ENCODE results near the gene CASK.

Gene CASK

DNA sequence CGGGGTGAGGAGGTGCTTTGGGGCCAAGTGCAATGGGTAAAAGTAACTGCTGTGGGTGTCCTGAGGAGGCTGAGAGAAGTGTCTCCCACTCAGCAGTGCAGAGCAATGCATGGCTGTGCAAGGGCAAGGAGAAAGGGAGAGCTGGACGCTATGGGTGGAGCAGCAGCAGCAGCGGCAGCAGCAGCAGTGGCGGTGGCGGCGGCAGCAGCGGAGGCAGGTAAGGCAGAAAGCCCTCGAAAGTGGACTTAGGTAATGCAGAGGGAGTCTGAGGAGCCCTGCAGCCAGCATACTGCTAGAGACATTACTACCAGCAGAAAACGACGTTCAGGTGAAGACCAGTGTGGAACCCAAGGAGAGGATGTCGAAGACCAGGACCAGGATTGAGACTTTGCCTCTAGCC is 394.1 kb downstream of the CASK start:
- TF ChIP-seq POLR2AphosphoS5 (IDR thresholded peaks at IDR 0.05; ENCODE audit: low read depth, low read length) (no peak), POLR2A (IDR thresholded peaks at IDR 0.05; ENCODE audit: low read depth, low read length) (no peak), POU2F2 (IDR thresholded peaks at IDR 0.05; ENCODE audit: low read depth, low read length) (no peak), TAF1 (IDR thresholded peaks at IDR 0.05; ENCODE audit: low read depth, low read length) (no peak), PAX5 (IDR thresholded peaks at IDR 0.05; ENCODE audit: insufficient read depth, low read length, severe bottlenecking) (no peak), SPI1 (IDR thresholded peaks at IDR 0.05; ENCODE audit: low read depth, low read length) (no peak)
- no peak for FAIRE-seq

DNA sequence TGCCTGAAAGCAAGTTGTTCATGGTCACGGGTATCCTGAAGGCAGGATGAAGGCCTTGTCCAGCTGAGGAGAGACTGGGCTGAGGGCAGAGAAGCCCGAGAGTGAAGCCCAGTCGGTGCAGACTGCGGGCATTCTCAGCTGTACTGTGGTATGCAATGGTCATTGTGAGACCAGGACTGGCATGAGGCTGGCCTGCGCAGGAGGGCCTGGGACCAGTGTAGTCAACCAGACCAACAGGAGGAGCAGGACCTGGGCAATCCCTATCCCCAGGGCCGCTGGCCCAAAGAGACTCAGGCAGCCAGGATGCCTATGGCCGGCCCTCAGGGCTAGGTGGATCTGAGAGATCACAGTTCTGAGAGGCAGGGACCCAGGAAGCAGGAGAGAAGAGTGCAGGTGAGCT is 394.6 kb downstream of the CASK start:
- DNase-seq (ENCODE audit: insufficient read length, low spot score): no peak
- FAIRE-seq: no peak
- TF ChIP-seq SPI1 (IDR thresholded peaks at IDR 0.05; ENCODE audit: low read depth, low read length) (no peak), POLR2A (IDR thresholded peaks at IDR 0.05; ENCODE audit: low read depth, low read length) (no peak), POLR2AphosphoS5 (IDR thresholded peaks at IDR 0.05; ENCODE audit: low read depth, low read length) (no peak), TAF1 (IDR thresholded peaks at IDR 0.05; ENCODE audit: low read depth, low read length) (no peak), POU2F2 (IDR thresholded peaks at IDR 0.05; ENCODE audit: low read depth, low read length) (no peak), PAX5 (IDR thresholded peaks at IDR 0.05; ENCODE audit: insufficient read depth, low read length, severe bottlenecking) (no peak)

More for the DNA sequence above, 394.1 kb downstream of the CASK start:
- no peak for DNase-seq (ENCODE audit: insufficient read length, low spot score)

DNA sequence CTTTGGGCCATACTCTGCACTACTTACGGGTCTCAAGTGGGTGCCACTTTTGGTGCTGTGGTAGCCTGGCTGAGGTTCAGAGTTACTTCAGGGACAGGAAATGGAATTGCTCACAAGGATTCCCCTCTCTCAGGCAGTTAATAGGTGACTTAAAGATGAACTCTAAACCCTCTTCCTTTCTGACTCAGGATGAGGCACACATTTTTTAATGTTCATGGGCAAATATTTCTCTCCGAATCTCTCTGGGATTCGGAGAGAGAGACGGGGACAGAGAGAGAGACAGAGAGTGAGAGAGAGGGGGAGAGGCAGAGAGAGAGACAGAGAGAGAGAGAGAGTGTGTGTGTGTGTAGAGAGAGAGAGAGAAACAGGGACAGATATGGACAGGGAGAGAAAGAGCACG is 396.4 kb downstream of the CASK start:
- FAIRE-seq: no peak
- no peak for DNase-seq (ENCODE audit: insufficient read length, low spot score)
- no peak for TF ChIP-seq POLR2AphosphoS5 (IDR thresholded peaks at IDR 0.05; ENCODE audit: low read depth, low read length)
- no peak for TF ChIP-seq SPI1 (IDR thresholded peaks at IDR 0.05; ENCODE audit: low read depth, low read length)
- no peak for TF ChIP-seq TAF1 (IDR thresholded peaks at IDR 0.05; ENCODE audit: low read depth, low read length)
- no peak for TF ChIP-seq POLR2A (IDR thresholded peaks at IDR 0.05; ENCODE audit: low read depth, low read length)
- TF ChIP-seq POU2F2 (IDR thresholded peaks at IDR 0.05; ENCODE audit: low read depth, low read length): no peak
- TF ChIP-seq PAX5 (IDR thresholded peaks at IDR 0.05; ENCODE audit: insufficient read depth, low read length, severe bottlenecking): no peak

DNA sequence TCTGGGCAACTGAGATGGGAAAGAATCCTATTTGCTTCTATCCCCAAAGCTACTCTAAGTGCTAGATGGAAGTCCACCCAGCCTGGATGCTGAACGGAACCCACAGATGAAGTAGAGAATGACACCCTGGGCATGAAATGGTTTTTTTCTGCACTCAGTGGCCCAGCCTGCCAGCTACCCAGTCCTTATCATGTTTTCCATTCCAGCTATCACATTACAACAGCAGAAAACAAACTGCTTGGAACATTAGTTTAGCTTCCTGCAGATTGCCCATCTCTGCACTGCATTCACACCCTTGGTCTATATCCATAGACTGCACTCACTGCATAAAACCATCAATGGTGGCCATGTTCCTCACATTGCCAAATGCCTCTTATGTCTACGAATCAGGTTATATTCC is 397.1 kb downstream of the CASK start:
- FAIRE-seq (no peak), DNase-seq (ENCODE audit: insufficient read length, low spot score) (no peak)
- TF ChIP-seq SPI1 (IDR thresholded peaks at IDR 0.05; ENCODE audit: low read depth, low read length) (no peak), PAX5 (IDR thresholded peaks at IDR 0.05; ENCODE audit: insufficient read depth, low read length, severe bottlenecking) (no peak), POU2F2 (IDR thresholded peaks at IDR 0.05; ENCODE audit: low read depth, low read length) (no peak), TAF1 (IDR thresholded peaks at IDR 0.05; ENCODE audit: low read depth, low read length) (no peak), POLR2A (IDR thresholded peaks at IDR 0.05; ENCODE audit: low read depth, low read length) (no peak), POLR2AphosphoS5 (IDR thresholded peaks at IDR 0.05; ENCODE audit: low read depth, low read length) (no peak)

DNA sequence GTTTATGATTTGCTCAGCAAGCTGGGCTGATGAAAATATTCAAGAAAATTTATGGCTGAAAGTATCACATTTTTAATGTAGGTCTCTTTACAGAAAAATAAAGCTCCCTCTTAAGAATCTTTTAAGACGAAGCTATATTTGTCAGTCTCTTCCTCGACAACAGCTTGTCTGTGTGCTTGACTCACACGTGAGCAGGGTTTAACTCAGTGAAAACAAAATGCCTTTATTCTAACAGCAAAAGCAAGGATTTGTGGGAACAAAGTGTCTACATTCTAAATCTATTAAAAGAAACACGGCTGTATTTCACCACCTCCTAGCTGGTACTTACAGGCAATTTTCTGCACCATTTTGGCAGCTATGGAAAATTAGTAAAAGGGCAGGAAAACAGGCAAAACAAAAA is 400.7 kb downstream of the CASK start:
- no peak for TF ChIP-seq POU2F2 (IDR thresholded peaks at IDR 0.05; ENCODE audit: low read depth, low read length)
- no peak for TF ChIP-seq POLR2AphosphoS5 (IDR thresholded peaks at IDR 0.05; ENCODE audit: low read depth, low read length)
- TF ChIP-seq TAF1 (IDR thresholded peaks at IDR 0.05; ENCODE audit: low read depth, low read length): no peak
- no peak for TF ChIP-seq SPI1 (IDR thresholded peaks at IDR 0.05; ENCODE audit: low read depth, low read length)
- no peak for TF ChIP-seq POLR2A (IDR thresholded peaks at IDR 0.05; ENCODE audit: low read depth, low read length)
- TF ChIP-seq PAX5 (IDR thresholded peaks at IDR 0.05; ENCODE audit: insufficient read depth, low read length, severe bottlenecking): no peak
- no peak for DNase-seq (ENCODE audit: insufficient read length, low spot score)

DNA sequence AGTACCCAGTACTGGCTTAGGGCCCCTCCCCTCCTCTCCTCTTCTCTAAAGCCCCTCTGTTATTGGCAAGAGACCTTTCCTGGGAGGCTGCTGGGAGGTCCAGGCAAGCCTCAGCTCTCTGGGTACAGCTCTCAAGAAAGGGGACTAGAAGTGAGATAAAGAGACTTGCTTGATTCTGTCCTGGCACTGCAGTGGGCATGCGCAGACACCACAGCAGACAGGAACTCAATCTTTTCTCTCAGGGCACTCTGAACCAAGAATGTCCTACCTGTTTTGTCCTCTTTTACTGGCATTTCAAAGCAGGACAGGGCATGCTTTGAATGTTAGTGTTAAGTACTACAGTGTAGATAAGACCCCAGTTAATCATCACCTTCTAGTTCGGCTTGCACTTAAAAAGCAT is 401.3 kb downstream of the CASK start:
- no peak for FAIRE-seq
- no peak for DNase-seq (ENCODE audit: insufficient read length, low spot score)
- no peak for TF ChIP-seq POU2F2 (IDR thresholded peaks at IDR 0.05; ENCODE audit: low read depth, low read length)
- TF ChIP-seq POLR2AphosphoS5 (IDR thresholded peaks at IDR 0.05; ENCODE audit: low read depth, low read length): no peak
- TF ChIP-seq TAF1 (IDR thresholded peaks at IDR 0.05; ENCODE audit: low read depth, low read length): no peak
- no peak for TF ChIP-seq POLR2A (IDR thresholded peaks at IDR 0.05; ENCODE audit: low read depth, low read length)
- TF ChIP-seq PAX5 (IDR thresholded peaks at IDR 0.05; ENCODE audit: insufficient read depth, low read length, severe bottlenecking): no peak
- TF ChIP-seq SPI1 (IDR thresholded peaks at IDR 0.05; ENCODE audit: low read depth, low read length): no peak

More for the DNA sequence above, 400.7 kb downstream of the CASK start:
- FAIRE-seq: no peak

DNA sequence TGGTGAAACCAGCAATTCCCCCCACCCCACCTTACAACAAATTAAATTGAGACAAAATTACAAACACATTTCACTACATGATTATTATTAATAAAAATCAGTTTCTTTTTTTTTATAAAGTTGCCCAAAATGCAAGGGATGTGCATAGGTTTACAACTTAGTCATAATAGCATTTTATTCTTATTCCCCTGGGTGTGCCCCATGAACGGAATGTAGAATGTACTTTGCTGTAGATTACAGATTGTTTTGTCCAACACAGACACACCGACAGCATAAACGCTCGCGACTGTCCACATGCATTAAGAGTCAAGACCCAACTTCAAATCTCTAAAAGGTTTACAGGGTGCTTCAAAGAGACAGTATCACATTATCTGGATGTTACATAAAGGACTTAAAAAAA is 403.9 kb downstream of the CASK start:
- TF ChIP-seq POU2F2 (IDR thresholded peaks at IDR 0.05; ENCODE audit: low read depth, low read length): no peak
- TF ChIP-seq POLR2A (IDR thresholded peaks at IDR 0.05; ENCODE audit: low read depth, low read length): no peak
- DNase-seq (ENCODE audit: insufficient read length, low spot score): no peak
- FAIRE-seq: no peak

DNA sequence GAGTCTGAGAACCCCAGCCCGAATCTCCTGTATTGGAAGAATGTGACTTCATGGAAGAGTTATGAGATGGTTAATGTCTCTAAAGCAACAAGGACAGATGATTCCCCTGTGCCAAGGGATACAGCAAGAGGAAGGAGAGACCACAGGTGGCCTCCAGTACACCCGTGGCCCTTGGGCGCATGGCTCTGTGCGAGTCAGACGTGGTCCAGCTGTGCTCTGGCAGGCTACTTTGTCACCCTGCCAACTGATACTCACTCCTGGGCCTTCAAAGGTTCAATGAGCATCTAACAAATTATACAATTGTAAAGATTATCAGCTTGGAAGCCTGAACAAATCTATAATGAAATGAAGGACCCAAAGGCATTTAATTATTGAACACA is 404.5 kb downstream of the CASK start:
- FAIRE-seq: peak; percentile 26
- DNase-seq (ENCODE audit: insufficient read length, low spot score): no peak
- TF ChIP-seq POLR2A (IDR thresholded peaks at IDR 0.05; ENCODE audit: low read depth, low read length): no peak
- TF ChIP-seq PAX5 (IDR thresholded peaks at IDR 0.05; ENCODE audit: insufficient read depth, low read length, severe bottlenecking): no peak
- TF ChIP-seq SPI1 (IDR thresholded peaks at IDR 0.05; ENCODE audit: low read depth, low read length): no peak
- TF ChIP-seq POU2F2 (IDR thresholded peaks at IDR 0.05; ENCODE audit: low read depth, low read length): no peak
- TF ChIP-seq POLR2AphosphoS5 (IDR thresholded peaks at IDR 0.05; ENCODE audit: low read depth, low read length): no peak
- no peak for TF ChIP-seq TAF1 (IDR thresholded peaks at IDR 0.05; ENCODE audit: low read depth, low read length)

DNA sequence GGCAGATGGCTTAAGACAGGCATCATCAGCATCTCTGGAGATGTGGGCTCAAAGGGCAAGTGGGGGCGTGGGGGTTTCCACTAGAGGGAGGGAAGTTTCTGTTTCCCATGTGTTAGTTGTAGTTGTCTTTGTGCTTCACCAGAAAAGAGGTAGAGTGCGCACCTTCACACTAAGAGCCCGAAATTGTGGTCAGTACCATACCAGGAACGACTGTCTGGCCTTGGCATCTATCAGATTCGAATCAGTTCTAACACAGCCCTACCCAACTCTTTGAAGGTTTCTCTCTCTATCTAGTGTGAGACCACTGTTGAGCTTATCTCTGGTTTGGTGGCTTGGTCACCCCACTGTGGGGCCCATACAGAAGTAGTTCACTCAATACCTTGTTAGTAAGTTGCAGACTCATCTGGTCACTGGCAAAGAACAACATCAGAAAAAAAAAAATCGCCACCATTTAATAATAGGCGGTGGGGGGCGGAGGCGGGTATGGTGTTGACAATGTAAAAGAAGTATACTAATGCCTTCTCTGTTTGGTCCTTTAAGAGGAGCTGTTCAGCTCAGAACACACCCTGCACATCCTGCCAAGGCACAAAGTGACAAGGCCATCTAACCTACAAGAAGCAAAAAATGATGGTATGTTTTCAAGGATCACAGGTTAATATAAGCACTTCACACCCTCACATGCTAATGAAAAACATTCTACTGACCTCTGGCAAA is 405.1 kb downstream of the CASK start:
- DNase-seq (ENCODE audit: insufficient read length, low spot score) (no peak), FAIRE-seq (peak; percentile 40)
- TF ChIP-seq POLR2A (IDR thresholded peaks at IDR 0.05; ENCODE audit: low read depth, low read length) (no peak), SPI1 (IDR thresholded peaks at IDR 0.05; ENCODE audit: low read depth, low read length) (no peak), POLR2AphosphoS5 (IDR thresholded peaks at IDR 0.05; ENCODE audit: low read depth, low read length) (no peak), PAX5 (IDR thresholded peaks at IDR 0.05; ENCODE audit: insufficient read depth, low read length, severe bottlenecking) (no peak), TAF1 (IDR thresholded peaks at IDR 0.05; ENCODE audit: low read depth, low read length) (no peak), POU2F2 (IDR thresholded peaks at IDR 0.05; ENCODE audit: low read depth, low read length) (no peak)
